OCI-LY3 (cell line): ENCODE results near the gene SMTNL2.

Source experiments
- CTCF ChIP-seq: fragments of 200-600, 300-600 bp; sonication (generic); IDR thresholded peaks from 2 replicates; pipeline ENCODE4 v1.5.1; 2014; ENCODE audit warnings: antibody characterized with exemption, low read length, low read depth
- EZH2phosphoT487 ChIP-seq: fragments of 200-600 bp; shearing (Covaris generic); IDR thresholded peaks from 2 replicates; pipeline ENCODE4 v1.6.1; 2018; ENCODE audit warnings: antibody characterized with exemption, mixed run types, low read depth

- TF ChIP-seq CTCF (no peak), EZH2phosphoT487 (no peak)
These were observed 8.2 kb upstream of the SMTNL2 start for GRCh38 chr17:4576161-4576558.
